ENCODE results near the gene TARS3.

GRCh38 chr15:101648356-101648755, 75.9 kb downstream of the TARS3 start:
- TF ChIP-seq, protein P1, sequence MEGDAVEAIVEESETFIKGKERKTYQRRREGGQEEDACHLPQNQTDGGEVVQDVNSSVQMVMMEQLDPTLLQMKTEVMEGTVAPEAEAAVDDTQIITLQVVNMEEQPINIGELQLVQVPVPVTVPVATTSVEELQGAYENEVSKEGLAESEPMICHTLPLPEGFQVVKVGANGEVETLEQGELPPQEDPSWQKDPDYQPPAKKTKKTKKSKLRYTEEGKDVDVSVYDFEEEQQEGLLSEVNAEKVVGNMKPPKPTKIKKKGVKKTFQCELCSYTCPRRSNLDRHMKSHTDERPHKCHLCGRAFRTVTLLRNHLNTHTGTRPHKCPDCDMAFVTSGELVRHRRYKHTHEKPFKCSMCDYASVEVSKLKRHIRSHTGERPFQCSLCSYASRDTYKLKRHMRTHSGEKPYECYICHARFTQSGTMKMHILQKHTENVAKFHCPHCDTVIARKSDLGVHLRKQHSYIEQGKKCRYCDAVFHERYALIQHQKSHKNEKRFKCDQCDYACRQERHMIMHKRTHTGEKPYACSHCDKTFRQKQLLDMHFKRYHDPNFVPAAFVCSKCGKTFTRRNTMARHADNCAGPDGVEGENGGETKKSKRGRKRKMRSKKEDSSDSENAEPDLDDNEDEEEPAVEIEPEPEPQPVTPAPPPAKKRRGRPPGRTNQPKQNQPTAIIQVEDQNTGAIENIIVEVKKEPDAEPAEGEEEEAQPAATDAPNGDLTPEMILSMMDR (IDR thresholded peaks at IDR 0.05; ENCODE audit: poor library complexity), result no peak
- TF ChIP-seq EZH2phosphoT487 (IDR thresholded peaks at IDR 0.05; ENCODE audit: low read depth, severe bottlenecking, unreplicated experiment), result no peak

All from hepatocyte (in vitro differentiated cells).